ENCODE results near the gene RBM33.

DNA sequence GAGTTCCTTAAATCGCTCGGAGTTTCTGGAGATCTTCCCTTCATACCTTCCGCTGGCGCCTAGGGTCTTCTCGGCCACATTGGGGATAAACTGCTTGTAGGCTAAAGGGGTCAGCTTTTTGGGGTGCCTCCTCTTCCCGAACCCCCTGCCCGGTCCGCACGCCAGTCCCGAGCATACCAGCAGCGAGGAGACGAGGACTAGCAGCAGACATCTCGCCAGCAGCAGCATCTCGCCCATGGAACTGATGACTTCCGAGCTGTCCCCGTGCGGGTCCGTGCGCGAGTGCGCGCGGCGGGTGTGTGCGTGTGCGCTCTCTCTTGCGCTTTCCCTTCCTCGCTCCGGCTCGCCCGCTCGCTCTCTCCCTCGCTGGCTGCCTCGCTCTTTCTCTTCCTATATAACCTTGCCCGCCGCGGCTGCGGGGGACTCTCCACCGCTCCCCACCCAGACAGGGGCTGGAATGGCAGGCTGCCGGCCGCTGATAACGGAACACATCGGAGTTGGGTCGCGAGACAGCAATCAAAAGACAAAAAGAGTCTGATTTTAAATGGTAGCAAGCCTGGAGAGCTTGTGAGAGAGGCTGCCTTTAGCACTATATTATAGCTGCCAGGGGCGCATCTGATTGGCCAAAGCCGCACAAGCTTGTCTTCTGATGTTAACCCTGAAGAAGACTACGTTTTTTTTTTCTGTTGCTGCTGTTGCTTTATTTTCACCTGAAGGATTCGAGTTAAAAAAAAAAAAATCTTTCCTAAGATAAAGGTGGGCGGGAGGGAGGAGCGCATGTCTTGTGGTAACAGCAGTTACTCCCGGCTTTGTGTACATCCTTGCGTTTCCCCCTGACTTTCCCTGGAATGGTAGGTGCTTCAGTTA is 167.7 kb downstream of the RBM33 start, which contains the start of gene SHH:
- TF ChIP-seq, protein P1, sequence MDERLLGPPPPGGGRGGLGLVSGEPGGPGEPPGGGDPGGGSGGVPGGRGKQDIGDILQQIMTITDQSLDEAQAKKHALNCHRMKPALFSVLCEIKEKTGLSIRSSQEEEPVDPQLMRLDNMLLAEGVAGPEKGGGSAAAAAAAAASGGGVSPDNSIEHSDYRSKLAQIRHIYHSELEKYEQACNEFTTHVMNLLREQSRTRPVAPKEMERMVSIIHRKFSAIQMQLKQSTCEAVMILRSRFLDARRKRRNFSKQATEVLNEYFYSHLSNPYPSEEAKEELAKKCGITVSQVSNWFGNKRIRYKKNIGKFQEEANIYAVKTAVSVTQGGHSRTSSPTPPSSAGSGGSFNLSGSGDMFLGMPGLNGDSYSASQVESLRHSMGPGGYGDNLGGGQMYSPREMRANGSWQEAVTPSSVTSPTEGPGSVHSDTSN (CRISPR knock-in tag; IDR thresholded peaks at IDR 0.05), result no peak
- TF ChIP-seq RFX5 (IDR thresholded peaks at IDR 0.05; ENCODE audit: low read depth, low read length), result no peak
- no peak for TF ChIP-seq CEBPG (CRISPR knock-in tag; IDR thresholded peaks at IDR 0.05)
- no peak for TF ChIP-seq CAMTA2 (CRISPR knock-in tag; IDR thresholded peaks at IDR 0.05; ENCODE audit: borderline replicate concordance)
- no peak for TF ChIP-seq ZNF660 (CRISPR knock-in tag; IDR thresholded peaks at IDR 0.05; ENCODE audit: borderline replicate concordance, low read depth)
- TF ChIP-seq ZNF510 (CRISPR knock-in tag; IDR thresholded peaks at IDR 0.05; ENCODE audit: low read depth), result no peak
- no peak for TF ChIP-seq HNRNPK (IDR thresholded peaks at IDR 0.05; ENCODE audit: low read depth, low read length, poor library complexity, severe bottlenecking)
- TF ChIP-seq, protein P2, sequence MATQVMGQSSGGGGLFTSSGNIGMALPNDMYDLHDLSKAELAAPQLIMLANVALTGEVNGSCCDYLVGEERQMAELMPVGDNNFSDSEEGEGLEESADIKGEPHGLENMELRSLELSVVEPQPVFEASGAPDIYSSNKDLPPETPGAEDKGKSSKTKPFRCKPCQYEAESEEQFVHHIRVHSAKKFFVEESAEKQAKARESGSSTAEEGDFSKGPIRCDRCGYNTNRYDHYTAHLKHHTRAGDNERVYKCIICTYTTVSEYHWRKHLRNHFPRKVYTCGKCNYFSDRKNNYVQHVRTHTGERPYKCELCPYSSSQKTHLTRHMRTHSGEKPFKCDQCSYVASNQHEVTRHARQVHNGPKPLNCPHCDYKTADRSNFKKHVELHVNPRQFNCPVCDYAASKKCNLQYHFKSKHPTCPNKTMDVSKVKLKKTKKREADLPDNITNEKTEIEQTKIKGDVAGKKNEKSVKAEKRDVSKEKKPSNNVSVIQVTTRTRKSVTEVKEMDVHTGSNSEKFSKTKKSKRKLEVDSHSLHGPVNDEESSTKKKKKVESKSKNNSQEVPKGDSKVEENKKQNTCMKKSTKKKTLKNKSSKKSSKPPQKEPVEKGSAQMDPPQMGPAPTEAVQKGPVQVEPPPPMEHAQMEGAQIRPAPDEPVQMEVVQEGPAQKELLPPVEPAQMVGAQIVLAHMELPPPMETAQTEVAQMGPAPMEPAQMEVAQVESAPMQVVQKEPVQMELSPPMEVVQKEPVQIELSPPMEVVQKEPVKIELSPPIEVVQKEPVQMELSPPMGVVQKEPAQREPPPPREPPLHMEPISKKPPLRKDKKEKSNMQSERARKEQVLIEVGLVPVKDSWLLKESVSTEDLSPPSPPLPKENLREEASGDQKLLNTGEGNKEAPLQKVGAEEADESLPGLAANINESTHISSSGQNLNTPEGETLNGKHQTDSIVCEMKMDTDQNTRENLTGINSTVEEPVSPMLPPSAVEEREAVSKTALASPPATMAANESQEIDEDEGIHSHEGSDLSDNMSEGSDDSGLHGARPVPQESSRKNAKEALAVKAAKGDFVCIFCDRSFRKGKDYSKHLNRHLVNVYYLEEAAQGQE (IDR thresholded peaks at IDR 0.05; ENCODE audit: borderline replicate concordance in 1 of 2, low read depth in 1 of 2, low read length in 2 of 2), result no peak
- TF ChIP-seq ZNF431 (CRISPR knock-in tag; IDR thresholded peaks at IDR 0.05; ENCODE audit: borderline replicate concordance, low read depth), result no peak
- TF ChIP-seq GLI4 (CRISPR knock-in tag; IDR thresholded peaks at IDR 0.05; ENCODE audit: borderline replicate concordance), result no peak
- TF ChIP-seq SRF (IDR thresholded peaks at IDR 0.05; ENCODE audit: low read depth, low read length), result no peak
